ENCODE results near the gene HECW1. TPM values are rescaled to one million over a fixed set of nuclear protein-coding genes. Genes with fewer than 3 reads are reported as not detected.

Gene HECW1
- total RNA-seq, 1 experiment from 2014 or later = 2.7 TPM

DNA sequence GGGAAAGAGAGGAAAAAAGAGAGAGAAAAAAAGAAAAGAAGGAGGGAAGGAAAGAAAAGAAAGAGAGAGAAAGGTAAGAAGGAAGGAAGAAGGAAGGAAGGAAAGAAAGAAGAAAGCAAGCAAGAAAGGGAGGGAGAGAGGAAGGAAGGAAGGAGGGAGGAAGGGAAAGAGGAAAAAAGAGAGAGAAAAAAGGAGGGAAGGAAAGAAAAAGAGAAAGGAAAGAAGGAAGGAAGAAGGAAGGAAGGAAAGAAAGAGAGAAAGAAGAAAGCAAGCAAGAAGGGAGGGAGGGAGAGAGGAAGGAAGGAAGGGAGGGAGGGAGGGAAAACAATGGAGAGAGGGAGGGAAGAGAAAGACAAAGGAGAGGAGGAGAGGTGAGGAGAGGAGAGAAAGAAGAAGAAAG, 135.3 kb downstream of the HECW1 start:
- TF ChIP-seq, protein P1, sequence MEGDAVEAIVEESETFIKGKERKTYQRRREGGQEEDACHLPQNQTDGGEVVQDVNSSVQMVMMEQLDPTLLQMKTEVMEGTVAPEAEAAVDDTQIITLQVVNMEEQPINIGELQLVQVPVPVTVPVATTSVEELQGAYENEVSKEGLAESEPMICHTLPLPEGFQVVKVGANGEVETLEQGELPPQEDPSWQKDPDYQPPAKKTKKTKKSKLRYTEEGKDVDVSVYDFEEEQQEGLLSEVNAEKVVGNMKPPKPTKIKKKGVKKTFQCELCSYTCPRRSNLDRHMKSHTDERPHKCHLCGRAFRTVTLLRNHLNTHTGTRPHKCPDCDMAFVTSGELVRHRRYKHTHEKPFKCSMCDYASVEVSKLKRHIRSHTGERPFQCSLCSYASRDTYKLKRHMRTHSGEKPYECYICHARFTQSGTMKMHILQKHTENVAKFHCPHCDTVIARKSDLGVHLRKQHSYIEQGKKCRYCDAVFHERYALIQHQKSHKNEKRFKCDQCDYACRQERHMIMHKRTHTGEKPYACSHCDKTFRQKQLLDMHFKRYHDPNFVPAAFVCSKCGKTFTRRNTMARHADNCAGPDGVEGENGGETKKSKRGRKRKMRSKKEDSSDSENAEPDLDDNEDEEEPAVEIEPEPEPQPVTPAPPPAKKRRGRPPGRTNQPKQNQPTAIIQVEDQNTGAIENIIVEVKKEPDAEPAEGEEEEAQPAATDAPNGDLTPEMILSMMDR (conservative IDR thresholded peaks at IDR 0.05) = no peak
- no peak for TF ChIP-seq EZH2 (IDR thresholded peaks at IDR 0.05; ENCODE audit: low read depth)

DNA sequence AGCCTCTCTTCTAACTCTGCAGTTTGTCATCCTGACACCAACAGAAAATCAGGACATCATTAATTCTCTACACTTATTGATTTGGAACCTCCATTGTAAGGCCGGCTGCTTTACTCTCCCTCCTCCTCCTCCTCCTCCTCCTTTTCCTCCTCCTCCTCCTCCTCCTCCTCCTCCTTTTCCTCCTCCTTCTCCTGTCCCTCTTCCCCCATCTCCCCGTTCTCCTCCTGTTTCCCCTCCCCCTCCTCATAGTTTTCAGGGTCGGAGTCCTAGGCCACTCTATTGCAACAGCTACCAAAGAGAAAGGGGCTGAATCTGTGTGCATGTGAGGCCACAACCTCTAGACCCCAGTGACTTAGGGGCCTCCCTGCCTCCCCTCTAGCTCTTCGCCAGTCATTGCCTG, 136.1 kb downstream of the HECW1 start:
- ChIA-PET CTCF (no interaction called here), POLR2A (ENCODE audit: unreplicated experiment) (no interaction called here)
- Histone ChIP-seq H3K9me2 (ENCODE audit: insufficient read depth) (no peaks in the 10 kb centered on the region), H2AFZ (peak overlapping the region; percentile 63; the same call in 1 of the 2 replicates), H3F3A (ENCODE audit: insufficient read depth, low read depth) (no peaks in the 10 kb centered on the region), H3K4me2 (peak overlapping the region; percentile 55), H3K27ac (no peak overlapping the region), H3K4me3 (no peak overlapping the region; the same call in 1 of the 2 replicates), H3K36me3 (ENCODE audit: low read depth) (no peaks in the 10 kb centered on the region), H3K9me3 (ENCODE audit: insufficient read depth, low read depth) (no peaks in the 10 kb centered on the region), H3K79me2 (ENCODE audit: low read depth) (no peaks in the 10 kb centered on the region), H4K20me1 (ENCODE audit: insufficient read depth) (no peaks in the 10 kb centered on the region), H3K27me3 (ENCODE audit: insufficient read depth, low read depth) (peaks cover 78% of the 10 kb centered on the region), H3K4me1 (replicated peaks; ENCODE audit: insufficient read depth) (no peaks in the 10 kb centered on the region)
- no peak for DNase-seq
- no TSS peak for BruUV-seq (replicated peaks)
- intact Hi-C loops (cut with micrococcal nuclease; ENCODE audit: unreplicated experiment) = no loop called here
- TF ChIP-seq, protein P1 (conservative IDR thresholded peaks at IDR 0.05) = no peak
- no peak for TF ChIP-seq EZH2 (IDR thresholded peaks at IDR 0.05; ENCODE audit: low read depth)

More for the DNA sequence above, 135.3 kb downstream of the HECW1 start:
- ChIA-PET CTCF (no interaction called here), POLR2A (ENCODE audit: unreplicated experiment) (no interaction called here)
- Histone ChIP-seq H3K9me2 (ENCODE audit: insufficient read depth) (no peaks in the 10 kb centered on the region), H3K4me2 (no peak overlapping the region), H3K4me3 (no peak overlapping the region), H3K79me2 (ENCODE audit: low read depth) (no peaks in the 10 kb centered on the region), H3K36me3 (ENCODE audit: low read depth) (no peaks in the 10 kb centered on the region), H3K27ac (no peak overlapping the region), H3K4me1 (replicated peaks; ENCODE audit: insufficient read depth) (no peaks in the 10 kb centered on the region), H2AFZ (no peak overlapping the region), H4K20me1 (ENCODE audit: insufficient read depth) (no peaks in the 10 kb centered on the region), H3F3A (ENCODE audit: insufficient read depth, low read depth) (no peaks in the 10 kb centered on the region), H3K27me3 (ENCODE audit: insufficient read depth, low read depth) (peaks cover 85% of the 10 kb centered on the region), H3K9me3 (ENCODE audit: insufficient read depth, low read depth) (no peaks in the 10 kb centered on the region)
- DNase-seq = no peak
- no TSS peak for BruUV-seq (replicated peaks)
- intact Hi-C loops (cut with micrococcal nuclease; ENCODE audit: unreplicated experiment) = no loop called here

DNA sequence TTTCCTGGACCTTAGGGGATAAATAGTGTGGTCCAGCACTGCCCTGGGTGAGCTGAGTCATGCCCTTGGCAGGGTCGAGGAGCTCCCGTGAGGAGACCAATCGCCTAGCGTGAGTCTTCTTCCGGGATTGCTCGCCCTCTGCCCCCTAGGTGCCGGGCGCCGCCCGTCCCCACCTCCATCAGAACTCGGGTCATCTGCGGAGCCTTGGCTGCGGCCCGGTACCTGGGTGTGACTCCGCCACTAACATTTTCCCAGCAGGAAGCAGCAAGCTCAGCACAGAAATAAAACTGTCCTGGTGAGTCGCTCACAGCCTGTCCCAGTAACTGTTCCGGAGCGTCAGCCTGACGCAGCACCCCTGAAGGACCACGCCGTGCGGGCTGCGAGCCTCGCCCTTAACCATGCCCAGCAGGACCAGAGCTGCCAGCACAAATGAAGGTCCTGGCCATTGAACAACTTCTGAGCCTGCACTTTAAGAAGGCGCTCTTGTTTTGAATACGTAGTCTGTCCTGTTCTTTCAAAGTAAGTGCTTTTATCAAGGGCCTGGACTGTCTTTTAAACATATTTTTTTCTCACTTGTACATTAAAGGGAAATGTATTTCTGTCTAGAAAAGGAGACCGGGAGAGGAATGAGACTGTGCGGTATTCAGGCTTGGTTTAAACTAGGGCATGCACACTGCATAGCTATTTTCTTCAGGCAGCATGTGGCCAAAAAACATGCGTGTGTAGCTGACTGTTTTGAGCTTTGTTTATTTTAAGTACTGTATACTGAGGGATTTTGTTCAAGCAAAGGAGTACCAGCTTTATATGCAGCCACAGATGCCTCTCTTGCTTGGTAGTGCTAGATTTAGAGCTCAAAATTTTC, 136.7 kb downstream of the HECW1 start:
- no peak overlapping the region; the same call in 1 of the 2 replicates for H3K4me3 ChIP-seq
- DNase-seq = peak in 1 of 2 experiments; percentile 46
- TF ChIP-seq EZH2 (IDR thresholded peaks at IDR 0.05; ENCODE audit: low read depth) = no peak

More for the DNA sequence above, 136.7 kb downstream of the HECW1 start:
- POLR2A ChIA-PET (ENCODE audit: unreplicated experiment) = interaction anchor here (0.5 kb wide), 1 partner anchor 1166 kb away, joined by 3 read pairs; no protein-coding TSS in a partner anchor
- Histone ChIP-seq H3K4me2 (peak overlapping the region; percentile 55), H3K9me2 (ENCODE audit: insufficient read depth) (no peaks in the 10 kb centered on the region), H3F3A (ENCODE audit: insufficient read depth, low read depth) (no peaks in the 10 kb centered on the region), H3K27ac (no peak overlapping the region), H3K27me3 (ENCODE audit: insufficient read depth, low read depth) (peaks cover 71% of the 10 kb centered on the region), H3K9me3 (ENCODE audit: insufficient read depth, low read depth) (no peaks in the 10 kb centered on the region), H3K79me2 (ENCODE audit: low read depth) (no peaks in the 10 kb centered on the region), H4K20me1 (ENCODE audit: insufficient read depth) (no peaks in the 10 kb centered on the region), H2AFZ (peak overlapping the region; percentile 63; the same call in 1 of the 2 replicates), H3K4me1 (replicated peaks; ENCODE audit: insufficient read depth) (no peaks in the 10 kb centered on the region), H3K36me3 (ENCODE audit: low read depth) (no peaks in the 10 kb centered on the region)
- CTCF ChIA-PET = no interaction called here
- TSS peak; percentile 52 for BruUV-seq (replicated peaks)
- intact Hi-C loops (cut with micrococcal nuclease; ENCODE audit: unreplicated experiment) = no loop called here

Data from PC-9 (cell line).